ENCODE results near the gene VNN1. TPM values are rescaled to one million over a fixed set of nuclear protein-coding genes. Genes with fewer than 3 reads are reported as not detected.

The VNN1 gene, protein sequence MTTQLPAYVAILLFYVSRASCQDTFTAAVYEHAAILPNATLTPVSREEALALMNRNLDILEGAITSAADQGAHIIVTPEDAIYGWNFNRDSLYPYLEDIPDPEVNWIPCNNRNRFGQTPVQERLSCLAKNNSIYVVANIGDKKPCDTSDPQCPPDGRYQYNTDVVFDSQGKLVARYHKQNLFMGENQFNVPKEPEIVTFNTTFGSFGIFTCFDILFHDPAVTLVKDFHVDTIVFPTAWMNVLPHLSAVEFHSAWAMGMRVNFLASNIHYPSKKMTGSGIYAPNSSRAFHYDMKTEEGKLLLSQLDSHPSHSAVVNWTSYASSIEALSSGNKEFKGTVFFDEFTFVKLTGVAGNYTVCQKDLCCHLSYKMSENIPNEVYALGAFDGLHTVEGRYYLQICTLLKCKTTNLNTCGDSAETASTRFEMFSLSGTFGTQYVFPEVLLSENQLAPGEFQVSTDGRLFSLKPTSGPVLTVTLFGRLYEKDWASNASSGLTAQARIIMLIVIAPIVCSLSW
- under 1 TPM; 0.12 to 0.43 (median 0.26) TPM for polyA plus RNA-seq (ENCODE audit: insufficient read length in 10 of 10)
- long read RNA-seq, donor 1, result 0 reads
- long read RNA-seq, donor 2, result 0 reads
- long read RNA-seq, donor 3, result 0 reads
- long read RNA-seq, donor 4, result 0 reads
- long read RNA-seq, donor 5, result 0 reads
- long read RNA-seq, donor 6, result 0 reads
- long read RNA-seq, donor 7, result 0 reads
- long read RNA-seq, donor 8, result 0 reads
- long read RNA-seq, donor 9, result 0 reads

DNA sequence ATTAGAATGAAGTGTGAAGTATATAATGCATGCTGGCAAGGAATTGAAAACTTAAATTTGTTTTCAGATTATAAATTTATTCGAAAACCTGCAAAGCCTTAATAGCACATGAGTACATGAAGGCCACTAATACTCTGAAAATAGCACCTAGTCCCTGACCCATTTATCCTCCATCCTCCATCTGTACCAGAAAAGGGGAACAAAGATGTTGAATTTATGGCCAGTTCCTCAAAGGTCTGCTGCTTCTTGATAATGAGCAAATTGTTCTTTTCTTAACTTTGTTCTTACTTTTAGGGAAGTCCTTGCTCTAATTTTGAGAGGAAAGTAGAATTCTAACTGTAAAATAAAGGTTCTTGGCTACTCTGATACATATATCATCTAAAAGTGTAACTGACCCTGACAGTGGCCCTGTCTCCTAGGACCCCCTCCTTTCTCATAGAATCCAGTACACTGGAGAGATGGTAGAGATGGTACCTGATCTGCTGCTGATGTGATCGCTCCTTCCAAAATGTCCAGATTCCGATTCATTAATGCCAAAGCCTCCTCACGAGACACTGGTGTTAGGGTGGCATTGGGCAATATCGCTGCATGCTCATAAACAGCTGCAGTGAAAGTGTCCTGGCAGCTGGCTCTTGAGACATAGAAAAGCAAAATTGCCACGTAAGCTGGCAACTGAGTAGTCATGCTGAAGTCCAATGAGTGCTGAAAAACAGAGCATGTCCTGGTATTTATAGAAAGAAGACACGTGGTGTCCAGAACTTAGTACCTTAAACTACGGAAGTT, at the start of gene VNN1:
Gene VNN1, minus strand, starts transcription at position 704 of the 783 bp plus-strand sequence. Its CDS starts 20 bp downstream, at position 684.
- peak in 2 of 3 donors; percentile 10 to 42 for DNase-seq

DNA sequence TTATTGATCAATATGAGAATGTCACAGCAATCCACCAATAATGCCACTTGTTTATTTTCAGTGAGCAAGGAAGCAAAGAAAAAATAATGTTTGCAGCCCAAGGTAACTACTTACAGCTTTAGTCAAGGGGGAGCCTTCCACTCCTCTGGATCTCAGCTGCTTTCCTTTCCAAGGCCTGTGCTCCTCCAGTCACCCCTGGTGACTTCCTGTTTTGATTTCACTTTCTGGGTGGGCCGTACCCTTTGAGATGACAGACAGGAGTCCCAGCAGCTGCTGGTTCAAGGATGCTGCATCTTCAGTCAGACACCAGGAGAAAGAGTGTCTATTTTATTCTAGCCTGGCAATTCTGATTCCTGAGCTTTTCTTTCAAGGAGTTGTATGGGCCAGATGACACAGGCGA, 49.4 kb upstream of the VNN1 start:
- DNase-seq, result peak in 1 of 3 donors; percentile 17

DNA sequence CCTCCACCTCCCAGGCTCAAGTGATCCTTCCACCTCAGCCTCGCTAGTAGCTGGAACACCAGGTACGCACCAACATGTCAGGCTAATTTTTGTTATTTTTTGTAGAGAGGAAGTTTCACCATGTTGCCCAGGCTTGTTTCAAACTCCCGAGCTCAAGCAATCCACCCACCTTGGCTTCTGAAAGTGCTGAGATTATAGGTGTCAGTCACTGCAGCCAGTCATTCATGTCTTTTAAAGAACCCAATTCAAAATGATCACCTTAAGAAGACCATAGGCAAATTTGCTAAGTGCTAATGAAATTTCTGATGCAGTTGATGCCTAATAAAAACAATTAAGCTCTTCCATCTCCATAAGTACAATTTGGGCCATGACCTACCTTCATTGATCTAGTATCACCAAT, 46.4 kb upstream of the VNN1 start:
- DNase-seq, result no peak

DNA sequence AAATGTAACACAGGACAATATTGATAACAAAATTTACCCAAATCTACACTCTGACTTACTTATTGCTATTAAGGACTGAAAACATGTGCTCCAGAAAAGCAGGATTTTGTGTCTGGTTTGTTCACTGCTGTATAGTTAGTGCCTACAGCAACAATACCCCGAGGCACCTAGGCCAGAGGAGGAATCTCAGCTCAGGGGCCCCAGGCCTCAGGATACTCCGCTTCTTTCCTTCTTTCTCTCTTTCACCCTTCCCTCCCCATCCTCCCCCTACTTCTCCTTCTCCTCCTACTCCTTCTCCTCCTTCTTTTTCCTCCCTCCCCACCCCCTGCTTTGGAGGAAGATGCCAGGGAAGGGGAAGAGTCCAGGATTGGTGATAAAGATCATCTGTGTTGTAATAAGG, 44.8 kb upstream of the VNN1 start:
- no peak for DNase-seq

DNA sequence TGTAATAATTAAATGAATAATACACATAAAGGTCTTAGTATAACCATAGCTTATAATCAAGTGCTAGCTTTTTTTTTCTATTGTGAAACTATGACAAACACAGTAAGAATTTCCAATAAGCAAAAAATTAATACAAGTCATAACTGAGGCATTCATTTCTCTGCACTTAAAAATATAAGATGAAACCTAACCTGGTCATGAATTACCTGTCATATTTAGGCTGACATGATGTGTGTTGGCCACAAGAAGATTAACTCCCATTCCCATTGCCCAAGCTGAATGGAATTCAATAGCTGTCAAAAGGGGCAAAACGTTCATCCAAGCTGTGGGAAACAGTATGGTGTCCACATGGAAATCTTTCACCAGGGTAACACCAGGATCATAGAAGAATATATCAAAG, 38.4 kb upstream of the VNN1 start:
- no peak for DNase-seq

DNA sequence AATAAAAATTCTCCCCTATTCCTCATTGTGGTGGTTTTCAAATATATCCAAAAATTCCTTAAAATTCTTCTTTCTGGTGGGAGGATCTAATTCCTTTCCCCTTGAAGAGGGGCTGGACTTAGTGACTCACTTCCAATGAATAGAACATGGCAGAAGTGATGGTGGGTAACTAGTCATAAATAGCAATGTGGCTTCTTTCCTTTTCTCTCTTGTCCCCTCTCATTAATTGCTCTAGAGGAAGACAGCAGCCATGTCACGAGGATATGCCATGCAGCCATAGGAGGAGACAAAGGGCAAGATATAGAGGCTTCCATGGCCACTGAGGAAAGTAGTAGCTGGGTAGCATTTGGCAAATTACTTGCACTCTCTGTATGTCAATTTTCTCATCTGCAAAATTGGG, 38.0 kb upstream of the VNN1 start:
- no peak for DNase-seq

DNA sequence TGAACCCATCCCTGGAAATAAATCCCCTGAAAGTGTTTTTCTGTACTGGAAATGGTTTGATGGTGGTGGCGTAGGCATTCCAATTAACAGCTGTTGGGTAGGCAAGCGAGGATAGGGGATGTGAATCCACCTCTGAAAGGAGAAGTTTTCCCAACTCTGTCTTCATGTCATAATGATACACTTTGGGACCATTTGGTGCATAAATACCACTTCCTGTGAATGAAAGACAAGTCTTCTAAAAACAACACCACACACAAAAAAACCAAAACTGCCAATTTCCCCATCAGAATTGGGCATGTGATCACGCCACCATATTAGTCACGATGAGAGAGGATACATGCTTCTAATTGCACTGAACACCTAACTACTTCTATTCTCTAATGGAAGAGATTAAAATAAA, 37.5 kb upstream of the VNN1 start:
- DNase-seq, result no peak

DNA sequence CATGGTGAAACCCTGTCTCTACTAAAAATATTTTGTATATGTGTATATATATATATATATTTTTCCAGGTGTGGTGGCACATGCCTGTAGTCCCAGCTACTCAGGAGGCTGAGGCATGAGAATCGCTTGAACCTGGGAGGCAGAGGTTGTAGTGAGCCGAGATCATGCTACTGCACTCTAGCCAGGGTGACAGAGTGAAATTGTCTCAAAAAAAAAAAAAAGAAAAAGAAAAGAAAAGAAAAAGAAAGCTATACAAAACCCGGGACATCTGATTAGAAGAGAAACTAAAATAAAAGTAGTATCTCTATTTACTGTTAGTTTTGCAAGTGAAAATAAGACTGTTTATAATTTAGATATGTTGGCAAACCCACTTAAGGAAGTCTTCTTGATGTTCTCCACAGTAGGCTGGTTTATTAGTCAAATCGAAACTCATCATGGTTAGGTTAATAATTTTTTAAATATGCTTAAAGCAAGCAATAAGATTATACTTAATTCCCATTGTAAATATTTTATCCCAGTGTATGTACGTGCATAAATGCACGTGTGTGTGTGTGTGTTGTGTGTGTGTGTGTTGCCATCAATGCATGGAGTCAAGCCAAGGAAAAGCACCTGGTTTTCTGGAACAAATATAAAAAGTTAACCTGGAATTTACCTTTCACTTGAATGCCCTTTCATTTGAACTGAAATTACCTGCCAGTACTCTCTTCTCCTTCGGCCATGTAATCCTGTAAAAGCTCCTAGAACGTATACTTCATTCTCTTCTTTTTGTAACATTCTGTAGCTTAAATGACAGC, 36.8 kb upstream of the VNN1 start:
- no peak for DNase-seq

DNA sequence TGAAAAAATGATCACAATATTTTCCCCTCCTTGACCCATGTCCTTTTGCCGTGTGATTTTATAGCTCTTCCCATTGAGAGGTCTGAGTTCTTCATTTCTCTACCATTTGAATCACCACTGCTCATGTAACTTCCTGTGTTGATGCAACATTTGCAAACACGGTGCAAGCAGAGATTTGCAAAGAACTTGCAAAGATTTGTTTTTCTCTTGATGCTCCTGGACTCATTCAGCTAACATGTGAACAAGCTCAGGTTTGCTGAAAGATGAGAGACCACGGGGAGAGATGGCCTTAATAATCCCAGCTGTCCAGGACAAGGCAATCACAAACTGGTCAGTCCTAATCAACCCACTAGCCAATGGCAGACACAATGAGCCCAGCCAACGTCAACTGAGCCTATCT, 35.3 kb upstream of the VNN1 start:
- DNase-seq, result no peak

DNA sequence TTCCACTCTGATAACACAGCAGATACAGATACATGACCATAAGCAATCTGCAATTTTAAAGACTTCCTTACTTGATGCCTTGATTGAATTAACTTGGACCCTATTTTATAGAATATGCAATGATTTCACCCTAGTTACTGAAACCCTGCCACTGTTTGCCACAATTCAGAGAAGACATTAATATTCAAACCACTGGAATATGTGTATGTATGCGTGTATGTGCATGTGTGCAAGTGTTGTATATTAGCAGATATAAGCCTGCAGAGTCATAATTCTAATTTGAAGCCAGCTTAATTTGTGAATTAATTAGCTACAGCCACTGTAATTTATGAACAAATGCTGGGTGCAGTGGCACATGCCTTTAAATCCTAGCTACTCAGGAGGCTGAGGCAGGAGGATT, 34.6 kb upstream of the VNN1 start:
- no peak for DNase-seq

DNA sequence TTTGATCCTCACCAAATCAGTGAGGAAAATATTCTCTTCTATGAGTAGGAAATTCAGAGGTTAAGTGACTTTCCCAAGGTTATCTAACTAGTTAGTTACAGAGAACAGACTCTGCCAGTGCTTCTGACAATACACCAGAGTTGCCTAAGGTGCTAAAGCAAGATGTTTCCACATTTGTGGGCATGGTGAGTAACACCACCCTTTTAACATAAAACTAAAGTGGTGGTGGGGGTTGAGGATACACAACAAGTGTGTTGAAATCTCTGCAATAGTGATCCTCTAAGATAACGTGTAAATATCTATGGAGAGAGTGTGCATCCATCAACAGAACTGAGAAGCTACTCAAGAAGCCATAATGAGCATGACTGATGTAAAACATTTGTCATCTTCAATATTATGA, 32.2 kb upstream of the VNN1 start:
- DNase-seq, result no peak

DNA sequence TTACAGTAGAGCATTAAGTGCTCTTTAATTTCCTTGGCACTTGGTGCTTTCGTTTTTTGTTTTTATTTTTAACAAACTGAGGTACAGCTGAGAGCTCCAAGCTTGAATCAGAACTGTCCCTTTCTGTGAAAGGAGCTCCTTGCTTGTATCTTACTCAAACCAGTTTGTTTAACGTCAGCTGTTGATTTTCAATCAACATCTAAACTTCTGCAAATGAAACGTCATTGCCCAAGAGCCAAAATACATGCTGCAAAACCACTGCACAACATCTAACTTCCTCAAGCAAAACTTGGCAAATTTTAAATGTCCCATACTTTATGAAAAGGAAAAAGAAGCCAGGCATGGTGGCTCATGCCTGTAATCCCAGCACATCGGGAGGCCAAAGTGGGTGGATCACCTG, 28.6 kb upstream of the VNN1 start:
- peak in 1 of 3 donors; percentile 10 for DNase-seq

DNA sequence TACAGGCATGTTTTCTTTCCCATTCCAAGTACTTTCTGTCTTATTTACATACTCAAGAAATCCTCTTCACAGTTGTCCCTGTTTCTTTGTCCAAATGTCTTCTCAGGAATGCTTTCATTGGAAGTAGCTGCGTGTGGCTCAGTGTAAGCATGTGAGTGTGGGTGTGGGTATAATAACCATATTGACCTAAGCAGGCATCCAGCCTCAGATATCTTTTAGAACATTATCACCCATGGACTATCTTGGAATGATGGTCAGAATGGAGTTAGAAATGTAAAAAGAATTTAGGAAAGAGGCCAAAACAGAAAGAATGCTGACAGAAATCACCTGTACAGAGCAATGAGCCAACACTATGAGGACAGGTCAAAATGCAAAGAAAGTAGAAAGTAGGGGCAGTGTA, 27.4 kb upstream of the VNN1 start:
- DNase-seq, result no peak

DNA sequence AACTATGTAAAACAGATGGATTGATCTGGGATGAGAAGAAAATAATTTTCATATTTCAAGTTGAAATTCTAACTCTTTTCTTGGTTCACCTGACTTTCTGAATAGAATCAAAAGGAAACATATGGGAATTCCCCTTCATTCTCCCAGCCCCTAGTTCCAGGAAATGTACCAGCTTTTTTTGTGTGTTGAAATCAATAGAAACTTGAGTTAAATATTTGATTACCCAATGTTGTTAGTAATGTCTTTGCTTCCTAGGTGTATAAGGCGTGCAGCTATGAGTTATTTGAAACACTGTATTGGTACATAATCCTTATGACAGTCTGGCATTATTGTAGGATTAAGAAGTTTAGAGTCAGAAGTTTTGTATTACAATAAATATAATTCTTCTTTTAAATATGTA, 22.4 kb upstream of the VNN1 start:
- DNase-seq, result no peak

DNA sequence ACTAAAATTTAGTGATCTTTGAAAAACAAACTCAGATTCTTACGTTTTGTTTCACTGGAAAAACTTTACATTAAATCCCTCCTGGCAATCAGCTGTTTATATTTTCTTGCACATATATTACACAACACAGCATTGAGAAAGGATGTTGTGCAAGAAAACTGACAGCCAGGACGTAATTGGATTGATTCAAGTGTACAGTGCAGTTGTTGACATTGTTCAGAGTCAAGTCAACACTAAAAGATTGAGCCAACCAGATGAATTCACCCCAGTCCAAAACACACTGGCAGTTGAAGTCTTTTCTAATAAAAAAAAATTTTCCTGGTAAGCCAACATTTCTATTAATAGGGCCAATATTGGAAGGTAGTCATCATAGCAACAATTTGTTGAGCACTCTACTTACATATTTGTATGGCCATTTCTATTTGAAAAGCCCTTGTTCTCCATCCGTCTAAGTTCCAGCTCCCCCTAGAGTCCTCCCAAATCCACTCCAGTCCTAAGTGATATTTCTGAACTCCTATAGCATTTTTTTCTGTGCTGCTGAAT, 20.9 kb upstream of the VNN1 start:
- peak in 1 of 3 donors; percentile 20 for DNase-seq

DNA sequence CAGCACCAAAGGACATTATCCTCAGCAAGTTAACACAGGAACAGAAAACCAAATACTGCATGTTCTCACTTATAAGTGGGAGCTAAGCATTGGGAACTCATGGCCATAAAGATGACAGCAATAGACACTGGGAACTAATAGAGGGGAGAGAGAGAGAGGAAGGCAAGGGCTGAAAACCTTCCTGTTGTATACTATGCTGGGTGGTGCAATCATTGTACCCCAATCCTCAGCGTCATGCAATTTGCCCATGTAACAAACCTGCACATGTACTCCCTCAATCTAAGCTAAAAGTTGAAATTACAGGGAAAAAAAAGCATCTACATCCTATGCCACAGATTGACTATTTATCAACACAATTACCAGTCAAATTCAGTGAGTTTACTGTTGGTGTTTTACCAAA, 20.0 kb upstream of the VNN1 start:
- no peak for DNase-seq

DNA sequence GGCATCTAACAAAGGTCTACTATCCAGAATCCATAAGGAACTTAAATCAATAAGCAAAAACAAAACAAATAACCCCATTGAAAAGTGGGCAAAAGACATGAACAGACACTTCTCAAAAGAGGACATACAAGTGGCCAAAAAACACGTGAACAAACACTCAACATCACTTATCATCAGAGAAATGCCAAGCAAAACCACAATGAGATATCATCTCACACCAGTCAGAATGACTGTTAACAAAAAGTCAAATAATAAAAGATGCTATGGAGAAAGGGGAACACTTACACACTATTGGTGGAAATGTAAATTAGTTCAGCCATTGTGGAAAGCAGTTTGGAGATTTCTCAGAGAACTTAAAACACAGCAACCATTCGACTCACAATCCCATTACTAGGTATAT, 19.4 kb upstream of the VNN1 start:
- no peak for DNase-seq

DNA sequence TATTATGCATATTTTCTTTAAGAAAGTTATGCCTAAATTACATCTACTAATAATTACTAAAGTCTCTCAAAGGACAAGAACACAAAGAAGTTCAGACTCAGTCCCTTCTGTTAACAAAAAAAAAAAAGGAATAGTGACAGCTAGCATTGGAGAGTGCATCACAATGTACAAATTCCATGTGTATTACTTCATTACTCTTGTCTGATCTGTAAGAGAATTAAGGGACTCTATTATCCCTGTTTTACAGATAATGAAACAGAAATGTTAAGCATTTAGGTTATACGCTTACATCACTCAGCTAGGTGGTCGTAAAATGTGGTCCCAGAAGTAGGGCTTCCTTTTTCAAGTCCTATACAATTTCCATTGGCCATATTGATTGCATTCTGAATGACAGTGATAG, 17.2 kb upstream of the VNN1 start:
- no peak for DNase-seq

DNA sequence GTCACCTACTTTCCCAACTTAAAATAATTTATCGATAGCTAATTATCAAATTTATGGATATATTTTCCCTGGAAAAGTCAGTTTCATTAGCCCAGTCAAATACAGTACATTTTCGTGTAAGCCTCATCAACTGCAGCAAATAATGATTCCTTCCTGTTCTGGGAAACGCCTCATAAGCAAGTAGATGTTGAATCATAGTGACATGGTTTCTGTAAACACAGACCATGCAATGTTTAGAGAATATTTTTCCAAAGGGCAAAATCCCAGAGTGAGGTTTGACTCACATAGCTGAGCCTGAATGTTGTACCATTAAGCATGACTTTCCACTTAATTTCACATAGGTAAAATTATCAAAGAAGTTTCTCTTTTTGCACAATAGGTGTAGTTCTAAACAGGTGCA, 16.7 kb upstream of the VNN1 start:
- no peak for DNase-seq

DNA sequence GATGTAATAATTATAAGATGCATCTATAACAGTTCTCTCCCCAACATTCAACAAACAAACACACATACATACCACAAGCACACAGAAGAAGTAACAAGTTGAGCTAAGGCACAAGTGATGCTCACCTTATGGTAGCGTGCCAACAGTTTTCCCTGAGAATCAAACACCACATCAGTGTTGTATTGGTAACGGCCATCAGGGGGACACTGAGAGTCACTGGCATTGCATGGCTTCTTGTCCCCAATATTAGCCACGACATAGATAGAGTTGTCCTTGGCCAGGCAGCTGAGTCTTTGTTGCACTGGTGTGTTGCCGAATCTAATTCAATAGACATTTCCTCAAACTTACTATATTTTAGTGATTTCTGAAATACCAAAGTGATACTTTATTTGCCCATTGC, 14.8 kb upstream of the VNN1 start:
- no peak for DNase-seq

DNA sequence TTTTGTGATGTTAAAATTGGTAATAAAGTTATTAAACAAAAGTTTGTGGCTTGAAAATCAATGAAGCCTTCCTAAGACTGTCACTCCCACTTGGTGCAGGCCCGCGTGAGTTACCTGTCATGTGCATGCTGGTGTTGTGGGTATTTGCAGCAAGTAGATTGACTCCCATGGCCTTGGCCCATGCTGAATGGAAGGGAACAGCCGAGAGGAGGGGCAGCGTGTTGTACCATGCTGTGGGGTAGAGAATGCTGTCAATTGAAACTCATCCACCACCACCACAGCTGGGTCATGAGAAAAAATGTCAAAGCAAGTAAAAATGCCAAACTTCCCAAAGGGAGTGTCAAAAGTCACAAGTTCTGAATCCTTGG, 12.7 kb upstream of the VNN1 start:
- DNase-seq, result no peak
